Motor neuron (in vitro differentiated cells): Measurements from ENCODE around the gene PEAK1. TPM values are rescaled to one million over a fixed set of nuclear protein-coding genes. Genes with fewer than 3 reads are reported as not detected.

Experiments
- ATAC-seq, 8 experiments: fragments of 200-7000 bp; cut with Tn5 transposase; replicated peaks in 6 of 8; 2 replicates each; pipeline ENCODE4 v1.8.0; 2021; ENCODE audit warnings: mild to moderate bottlenecking in 8 of 8, moderate library complexity in 8 of 8
- H3K27ac ChIP-seq, 2 donors: fragments of 250-450 bp; sonication (Bioruptor Pico); 2 replicates each; pipeline ENCODE4 v1.9.0; 2021; ENCODE audit warnings: antibody characterized with exemption in 2 of 2, mild to moderate bottlenecking in 2 of 2, moderate library complexity in 1 of 2
- H3K4me1 ChIP-seq, 2 donors: fragments of 250-450 bp; sonication (Bioruptor Pico); replicated peaks in 1 of 2; 2 replicates each; pipeline ENCODE4 v1.6.1; 2021; ENCODE audit warnings: antibody characterized with exemption in 2 of 2, mild to moderate bottlenecking in 2 of 2, moderate library complexity in 1 of 2
- H3K4me3 ChIP-seq, 5 donors: fragments of 250-450 bp; sonication (Bioruptor Pico); 2 replicates each; pipeline ENCODE4 v1.9.0; 2021; ENCODE audit warnings: antibody characterized with exemption in 5 of 5, mild to moderate bottlenecking in 5 of 5, moderate library complexity in 4 of 5
- WGBS, 10 experiments: fragments of 450-650 bp; shearing (Covaris generic); methylation state at CpG; one replicate each; pipeline ENCODE4 v1.0.0; 2022; 5-methylcytosine and 5-hydroxymethylcytosine counted together
- in situ Hi-C, 9 experiments: fragments of 400-800 bp; cut with MboI; loops; one replicate each; pipeline ENCODE4 v1.15.0; 2021; ENCODE audit warnings: low sequenced_read_pairs in 9 of 9, low pct_unique_long_range_greater_than_20kb in 2 of 9; ENCODE audit not compliant: unreplicated experiment in 9 of 9
- total RNA-seq, 8 experiments: library from RNA; unstranded; fragments of 300-600 nt; gene quantifications; 2 replicates each; pipeline versions ENCODE4 v1.2.3 to v1.2.4, GENCODE V29; 2022

The PEAK1 gene
- total RNA-seq, 8 experiments from 2014 or later: 8.9 to 87.5 (median 12.2) TPM

DNA sequence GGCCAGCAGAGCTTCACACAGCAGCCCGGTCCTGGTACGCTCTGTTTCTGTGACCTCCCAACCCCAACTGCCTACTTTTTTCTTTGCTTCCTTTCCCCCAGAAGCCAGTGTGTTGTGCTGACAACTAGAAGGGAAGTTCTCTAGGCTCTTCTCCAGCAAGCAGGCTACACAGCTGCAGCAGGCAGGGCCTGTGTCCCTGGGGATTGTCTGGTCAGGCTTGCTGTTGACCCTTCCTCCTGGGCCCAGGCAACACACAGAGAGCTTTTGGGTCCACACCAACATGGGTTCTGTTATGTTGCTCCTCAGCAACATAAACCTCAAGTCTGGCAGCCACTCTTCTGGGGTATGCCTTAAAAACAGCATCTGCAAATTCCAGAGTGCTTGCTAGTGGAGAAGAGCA lies 312.8 kb downstream of the PEAK1 start:
- H3K4me3 ChIP-seq: no peak overlapping the region
- 80% methylated on average over 1 of the region's 2 CpGs; no CpG with 5 or more reads in 9 of the 10 experiments for WGBS, 10 experiments
- H3K27ac ChIP-seq: no peak overlapping the region
- peaks cover 8 to 13% of the 10 kb centered on the region in 2 donors for H3K4me1 ChIP-seq
- in situ Hi-C loops: loop anchor here in 8 of 9 experiments (25.0 kb wide), 5 partner anchors 380 to 755 kb away; partner anchors contain the start of gene LINGO1 (in 3 of the 8)
- peak in 5 of 8 experiments; percentile 6 to 44 (median 34) for ATAC-seq

DNA sequence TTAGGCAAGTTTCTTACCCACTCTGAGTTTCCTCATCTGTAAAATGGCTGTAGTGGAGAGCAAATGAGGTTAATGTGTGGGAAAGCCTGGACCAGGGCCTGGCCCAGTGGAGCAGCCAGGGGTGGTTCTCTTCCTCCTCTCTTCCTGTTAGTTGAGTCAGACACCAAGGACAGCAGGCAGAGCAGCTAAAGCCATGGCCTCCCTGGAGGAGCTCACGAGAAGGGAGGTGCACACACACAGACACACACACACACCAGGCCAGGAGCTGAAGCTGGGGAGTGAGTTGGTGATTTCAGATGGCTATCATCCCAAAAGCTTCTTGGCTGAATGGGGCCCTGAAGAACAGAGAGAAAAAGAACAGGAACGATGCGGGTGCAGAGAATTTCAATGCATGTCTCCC lies 315.7 kb downstream of the PEAK1 start:
- 0 to 90% (median 69%) methylated on average over 1 to 2 of the region's 3 CpGs; no CpG with 5 or more reads in 6 of the 10 experiments for WGBS, 10 experiments
- in situ Hi-C loops: loop anchor here in 8 of 9 experiments (25.0 kb wide), 5 partner anchors 383 to 758 kb away; partner anchors contain the start of gene LINGO1 (in 3 of the 8)
- H3K27ac ChIP-seq: no peak overlapping the region
- H3K4me3 ChIP-seq: no peak overlapping the region
- ATAC-seq: peak in 2 of 8 experiments; percentile 91
- H3K4me1 ChIP-seq: peaks cover 8 to 13% of the 10 kb centered on the region in 2 donors

- 29 to 100% (median 69%) methylated on average over 1 to 3 of the region's 4 CpGs; no CpG with 5 or more reads in 3 of the 10 experiments for WGBS, 10 experiments
- H3K4me1 ChIP-seq: peaks cover 19 to 38% of the 10 kb centered on the region in 2 donors
- in situ Hi-C loops: loop anchor here in 8 of 9 experiments (25.0 kb wide), 5 partner anchors 387 to 762 kb away; partner anchors contain the start of gene LINGO1 (in 3 of the 8)
These were observed 320.0 kb downstream of the PEAK1 start for GRCh38 chr15:77099741-77100463.

DNA sequence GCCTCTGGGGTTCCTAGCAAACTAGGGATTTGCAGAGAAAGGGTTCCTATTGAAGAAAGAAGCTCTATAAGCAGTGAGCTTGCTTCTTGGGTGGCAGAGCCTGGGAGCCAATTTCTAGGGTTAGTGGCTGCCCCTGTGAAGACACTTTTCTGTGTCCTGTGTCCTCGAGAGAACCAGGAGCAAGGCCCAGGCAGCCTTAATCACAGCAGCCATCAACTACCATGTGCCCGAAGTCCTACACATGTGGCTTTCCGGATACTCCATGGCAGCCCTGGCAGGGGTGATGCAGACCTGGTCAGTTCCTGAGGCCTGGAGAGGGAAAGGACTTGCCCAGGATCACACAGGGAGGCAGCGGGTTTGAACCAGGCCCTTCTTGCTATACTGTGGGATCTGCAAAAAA lies 321.3 kb downstream of the PEAK1 start:
- Histone ChIP-seq H3K27ac (peak overlapping the region; percentile 24 to 74), H3K4me1 (peaks cover 19 to 42% of the 10 kb centered on the region in 2 donors), H3K4me3 (no peak overlapping the region)
- ATAC-seq: no peak
- in situ Hi-C loops: no loop called here
- 60 to 100% (median 94%) methylated on average over 1 to 4 of the region's 4 CpGs; no CpG with 5 or more reads in 5 of the 10 experiments for WGBS, 10 experiments

More at GRCh38 chr15:77099741-77100463, 320.0 kb downstream of the PEAK1 start:
- Histone ChIP-seq H3K4me3 (no peak overlapping the region), H3K27ac (no peak overlapping the region)
- ATAC-seq: no peak

DNA sequence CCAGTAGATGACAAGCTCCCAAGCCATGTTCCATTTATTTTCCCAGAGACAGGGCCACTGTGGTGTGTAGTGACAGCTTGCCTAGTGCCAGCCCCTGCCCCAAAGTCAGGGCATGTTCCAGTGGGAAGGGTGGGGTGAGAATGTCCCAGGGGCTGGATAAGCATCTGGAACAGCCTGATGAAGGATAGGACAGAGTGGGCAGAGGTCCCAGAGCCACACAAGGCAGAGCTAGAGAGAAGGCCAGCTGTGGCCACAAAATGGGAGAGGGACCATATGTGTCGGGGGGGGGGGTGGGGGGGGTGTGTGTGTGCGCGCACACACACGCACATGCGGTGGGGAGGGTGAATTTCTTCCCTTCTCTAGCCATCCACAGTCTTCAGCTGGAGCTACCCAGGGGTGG lies 322.0 kb downstream of the PEAK1 start:
- Histone ChIP-seq H3K27ac (peak overlapping the region; percentile 63 to 74), H3K4me1 (peaks cover 19 to 42% of the 10 kb centered on the region in 2 donors), H3K4me3 (no peak overlapping the region)
- in situ Hi-C loops: no loop called here
- WGBS, 10 experiments: no CpG with 5 or more reads among the region's 5 CpGs
- ATAC-seq: peak in 3 of 8 experiments; percentile 2 to 16 (median 8)

DNA sequence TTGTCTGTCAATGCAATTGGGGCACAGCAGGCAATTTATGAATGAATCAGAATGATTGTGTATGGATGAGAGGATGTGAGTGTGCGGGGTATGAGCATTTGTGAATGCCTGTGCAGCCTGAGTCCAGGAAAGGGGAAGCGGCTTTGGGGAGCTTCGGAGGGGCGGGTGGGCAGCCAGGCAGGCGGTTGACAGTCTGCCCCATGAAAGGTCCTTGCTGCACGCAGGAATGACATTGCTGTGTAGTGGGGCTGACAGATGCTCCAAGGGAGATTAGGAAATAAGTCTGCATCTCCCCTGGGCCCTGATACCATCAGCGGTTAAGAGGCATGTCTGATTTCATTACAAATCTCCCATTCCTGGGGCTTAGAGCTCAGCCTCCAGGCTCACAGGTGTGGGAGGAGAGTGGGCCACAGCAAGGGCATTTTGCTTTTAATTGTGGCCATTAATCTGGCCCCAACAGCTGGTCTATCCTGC lies 322.6 kb downstream of the PEAK1 start:
- in situ Hi-C loops: no loop called here
- no peak overlapping the region for H3K4me3 ChIP-seq
- ATAC-seq: peak in 5 of 8 experiments; percentile 65 to 89 (median 74)

GRCh38 chr15:77096541-77096940 lies 323.4 kb downstream of the PEAK1 start:
- Histone ChIP-seq H3K27ac (peak overlapping the region in 1 of 2 donors; percentile 58), H3K4me3 (no peak overlapping the region), H3K4me1 (peaks cover 19 to 42% of the 10 kb centered on the region in 2 donors)
- in situ Hi-C loops: no loop called here
- ATAC-seq: peak in 5 of 8 experiments; percentile 12 to 33 (median 18)
- 17 to 100% (median 88%) methylated on average over 1 to 5 of the region's 7 CpGs; no CpG with 5 or more reads in 4 of the 10 experiments for WGBS, 10 experiments

More for the DNA sequence above, 322.6 kb downstream of the PEAK1 start:
- WGBS, 10 experiments: 100% methylated on average over 1 of the region's 7 CpGs; no CpG with 5 or more reads in 8 of the 10 experiments
- peaks cover 19 to 42% of the 10 kb centered on the region in 2 donors for H3K4me1 ChIP-seq
- H3K27ac ChIP-seq: peak overlapping the region; percentile 58 to 63

DNA sequence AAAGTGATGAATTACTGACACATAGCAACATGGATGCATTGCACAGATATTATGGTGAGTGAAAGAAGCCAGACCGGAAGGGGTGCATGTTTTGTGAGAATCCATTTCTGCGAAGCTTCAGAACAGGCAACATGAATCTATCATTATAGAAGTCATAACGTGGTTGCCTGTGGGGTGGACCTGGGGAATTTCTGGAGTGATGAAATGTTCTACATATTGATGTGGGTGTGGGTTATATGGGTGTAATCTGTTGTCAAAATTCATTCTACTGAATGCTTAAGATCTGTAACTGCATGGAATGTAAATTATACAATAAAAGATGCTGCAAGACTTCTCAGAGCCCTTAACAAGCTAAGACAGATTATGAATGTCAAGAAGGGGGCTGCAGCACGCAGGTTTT lies 323.8 kb downstream of the PEAK1 start:
- in situ Hi-C loops: no loop called here
- H3K4me3 ChIP-seq: no peak overlapping the region
- no peak overlapping the region for H3K27ac ChIP-seq
- 5 to 90% (median 46%) methylated on average over 2 to 4 of the region's 4 CpGs; no CpG with 5 or more reads in 3 of the 10 experiments for WGBS, 10 experiments
- ATAC-seq: peak in 4 of 8 experiments; percentile 14 to 97 (median 93)
- peaks cover 19 to 42% of the 10 kb centered on the region in 2 donors for H3K4me1 ChIP-seq

DNA sequence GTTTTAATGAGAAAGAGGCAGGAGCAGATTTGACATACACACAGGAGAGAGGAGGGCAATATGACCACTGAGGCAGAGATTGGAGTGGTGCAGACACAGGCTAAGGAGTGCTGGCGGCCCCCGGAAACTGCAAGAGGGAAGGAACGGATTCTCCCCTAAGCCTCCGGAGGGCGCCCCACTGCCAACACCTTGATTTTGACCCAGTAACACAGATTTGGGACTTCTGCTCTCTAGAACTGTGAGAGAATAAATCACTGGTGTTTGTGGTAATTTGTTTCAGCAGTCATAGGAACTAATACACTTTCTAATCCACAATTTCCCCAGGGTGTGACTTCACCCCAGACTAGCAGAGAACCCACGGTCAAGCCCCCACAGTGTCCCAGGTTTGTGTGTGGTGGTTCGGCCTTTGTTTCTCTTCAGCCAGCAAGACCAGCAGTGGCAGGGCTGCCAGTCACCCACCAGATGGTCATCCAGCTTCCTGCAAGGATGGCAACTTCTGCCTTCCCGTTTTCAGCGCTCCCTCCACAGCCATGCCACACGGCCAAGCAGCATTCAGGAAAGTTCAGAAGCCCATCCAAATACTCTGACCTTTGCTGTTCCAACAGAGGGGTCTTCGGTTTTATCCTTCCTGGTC lies 325.4 kb downstream of the PEAK1 start:
- in situ Hi-C loops: no loop called here
- no peak overlapping the region for H3K4me3 ChIP-seq
- peaks cover 19 to 42% of the 10 kb centered on the region in 2 donors for H3K4me1 ChIP-seq
- no peak overlapping the region for H3K27ac ChIP-seq
- 63 to 100% (median 83%) methylated on average over 1 to 11 of the region's 11 CpGs; no CpG with 5 or more reads in 3 of the 10 experiments for WGBS, 10 experiments
- ATAC-seq: no peak

- WGBS, 10 experiments: 80 to 100% (median 93%) methylated on average over 1 of the region's 1 CpG; no CpG with 5 or more reads in 4 of the 10 experiments
- no peak overlapping the region for H3K27ac ChIP-seq
- no peak for ATAC-seq
- H3K4me1 ChIP-seq: peaks cover 18 to 39% of the 10 kb centered on the region in 2 donors
- in situ Hi-C loops: no loop called here
- no peak overlapping the region for H3K4me3 ChIP-seq
These were observed 326.5 kb downstream of the PEAK1 start for GRCh38 chr15:77093436-77093835.

GRCh38 chr15:77091097-77091496 lies 328.8 kb downstream of the PEAK1 start:
- no peak overlapping the region for H3K4me3 ChIP-seq
- no peak overlapping the region for H3K27ac ChIP-seq
- 60 to 100% (median 96%) methylated on average over 1 to 2 of the region's 2 CpGs; no CpG with 5 or more reads in 4 of the 10 experiments for WGBS, 10 experiments
- peaks cover 0 to 16% of the 10 kb centered on the region in 2 donors for H3K4me1 ChIP-seq
- peak in 1 of 8 experiments; percentile 52 for ATAC-seq
- in situ Hi-C loops: no loop called here

DNA sequence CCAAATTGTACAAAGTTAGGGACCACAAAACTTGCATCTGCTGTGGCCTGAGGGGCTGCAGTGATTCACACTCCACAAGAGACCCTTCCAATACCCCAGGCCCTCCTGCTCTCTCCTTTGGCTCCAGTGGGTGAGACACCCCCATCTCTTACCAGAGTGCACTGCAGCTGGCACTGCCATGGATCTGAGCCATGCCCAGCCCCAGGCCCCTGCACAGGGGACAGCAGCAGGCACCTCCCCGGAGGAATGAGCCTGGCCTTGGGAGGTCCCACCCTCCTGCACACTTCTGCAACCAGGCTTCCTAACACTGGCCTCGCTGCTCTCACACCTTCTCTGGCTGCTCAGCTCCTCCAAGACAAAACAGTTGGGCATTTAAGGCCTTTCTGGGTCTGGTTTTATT lies 332.7 kb downstream of the PEAK1 start:
- no peaks in the 10 kb centered on the region for H3K4me1 ChIP-seq
- in situ Hi-C loops: no loop called here
- ATAC-seq: no peak
- no peak overlapping the region for H3K4me3 ChIP-seq
- 83 to 100% (median 100%) methylated on average over 1 to 2 of the region's 2 CpGs; no CpG with 5 or more reads in 7 of the 10 experiments for WGBS, 10 experiments
- H3K27ac ChIP-seq: no peak overlapping the region

DNA sequence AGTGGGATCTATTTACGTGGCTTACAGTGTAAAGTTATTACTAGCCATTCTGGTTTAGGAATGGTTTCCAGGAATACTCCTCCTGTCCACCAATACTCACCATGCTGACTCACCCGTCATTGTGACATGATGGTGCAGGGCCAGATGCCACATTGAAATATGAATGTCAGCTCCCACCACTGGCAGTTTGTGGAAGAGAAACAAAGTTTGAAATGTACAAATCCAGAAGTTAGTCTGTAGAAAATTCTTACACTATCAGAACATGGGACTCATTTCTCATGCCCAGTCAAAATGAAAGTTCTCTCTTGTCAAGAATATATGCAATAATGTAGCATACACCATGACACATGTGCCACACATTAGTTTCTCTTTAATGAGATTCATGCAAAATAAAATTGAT lies 334.6 kb downstream of the PEAK1 start:
- no peak overlapping the region for H3K4me3 ChIP-seq
- peak in 1 of 8 experiments; percentile 93 for ATAC-seq
- in situ Hi-C loops: no loop called here
- H3K4me1 ChIP-seq: no peaks in the 10 kb centered on the region
- 0 to 100% (median 80%) methylated on average over 1 to 2 of the region's 2 CpGs; no CpG with 5 or more reads in 3 of the 10 experiments for WGBS, 10 experiments
- no peak overlapping the region for H3K27ac ChIP-seq
